GM12891 (cell line): ENCODE results near the gene NFX1.

ENCODE experiments used
- POLR2A ChIP-seq: IDR thresholded peaks from 2 replicates; pipeline ENCODE4 v1.6.1; 2011; ENCODE audit warnings: low read depth, low read length, control low read depth
- POLR2AphosphoS5 ChIP-seq: IDR thresholded peaks from 2 replicates; pipeline ENCODE4 v1.6.1; 2011; ENCODE audit warnings: low read depth, low read length, control low read depth

DNA sequence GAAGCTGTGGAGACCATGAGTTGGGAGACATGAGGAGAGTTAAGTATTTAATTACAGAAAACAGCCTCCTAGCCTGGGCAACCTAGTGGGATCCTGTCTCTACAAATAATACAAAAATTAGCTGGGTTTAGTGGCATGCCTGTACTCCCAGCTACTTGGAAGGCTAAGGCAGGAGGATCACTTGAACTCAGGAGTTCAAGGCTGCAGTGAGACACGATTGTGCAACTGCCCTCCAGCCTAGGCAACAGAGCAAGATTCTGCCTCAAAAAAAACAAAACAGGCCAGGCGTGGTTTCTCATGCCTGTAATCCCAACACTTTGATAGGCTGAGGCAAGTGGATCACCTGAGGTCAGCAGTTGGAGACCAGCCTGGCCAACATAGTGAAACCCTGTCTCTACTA, 59.4 kb downstream of the NFX1 start:
- TF ChIP-seq POLR2AphosphoS5 (no peak), POLR2A (no peak)
